Caco-2 (cell line): ENCODE data around the gene TENM4. TPM values are rescaled to one million over a fixed set of nuclear protein-coding genes. Genes with fewer than 3 reads are reported as not detected.

Experiments
- BruUV-seq: library from RNA; stranded (reverse); fragments of 400-500 nt; replicated peaks from 2 replicates; lab custom pipeline; 2021; lab: Mats Ljungman, UMichigan
- CTCF ChIA-PET: fragments of 300-600 bp; sonication (Branson Sonifier 250); formaldehyde crosslinking; loops from one replicate; lab custom pipeline; 2022; ENCODE audit warnings: antibody characterized with exemption; lab: Charles Lee
- POLR2A ChIA-PET: fragments of 300-600 bp; sonication (Branson Sonifier 250); formaldehyde crosslinking; loops from one replicate; lab custom pipeline; 2022; ENCODE audit warnings: antibody characterized with exemption; lab: Charles Lee
- DNase-seq, 2 experiments: peaks; one replicate each; pipeline versions ENCODE4 v3.0.0 to v3.0.0-alpha.2; 2020 to 2022
- H3K27me3 ChIP-seq: replicated peaks from 2 replicates; pipeline ENCODE4 v1.6.0; 2011; ENCODE audit warnings: low read length; ENCODE audit not compliant: control insufficient read depth, insufficient read depth
- H3K36me3 ChIP-seq: 2 replicates; pipeline ENCODE4 v1.5.1; 2011; ENCODE audit warnings: low read length; ENCODE audit not compliant: control insufficient read depth, insufficient read depth
- H3K4me1 ChIP-seq: fragments of 250-450 bp; sonication (Bioruptor Pico); 2 replicates; pipeline ENCODE4 v1.5.1; 2020; ENCODE audit warnings: mild to moderate bottlenecking
- H3K4me3 ChIP-seq: 2 replicates; pipeline ENCODE4 v1.5.1; 2011; ENCODE audit warnings: low read depth, mild to moderate bottlenecking, control low read depth, low read length
- H3K9me3 ChIP-seq: fragments of 250-450 bp; sonication (Bioruptor Pico); 2 replicates; pipeline ENCODE4 v1.5.1; 2020; ENCODE audit warnings: mild to moderate bottlenecking, moderate library complexity
- H3K27ac Mint-ChIP-seq: one replicate; pipeline ENCODE4 v1.8.0; 2022; ENCODE audit warnings: mixed read lengths; ENCODE audit not compliant: unreplicated experiment
- H3K27me3 Mint-ChIP-seq: one replicate; pipeline ENCODE4 v1.8.0; 2022; ENCODE audit warnings: mixed read lengths; ENCODE audit not compliant: insufficient read depth, unreplicated experiment
- H3K36me3 Mint-ChIP-seq: one replicate; pipeline ENCODE4 v1.8.0; 2022; ENCODE audit warnings: mild to moderate bottlenecking, mixed read lengths; ENCODE audit not compliant: insufficient read depth, unreplicated experiment
- H3K4me1 Mint-ChIP-seq: one replicate; pipeline ENCODE4 v1.8.0; 2022; ENCODE audit warnings: low read depth, mixed read lengths; ENCODE audit not compliant: unreplicated experiment
- H3K4me3 Mint-ChIP-seq: one replicate; pipeline ENCODE4 v1.8.0; 2022; ENCODE audit warnings: mild to moderate bottlenecking, moderate library complexity, mixed read lengths; ENCODE audit not compliant: unreplicated experiment
- H3K9me3 Mint-ChIP-seq: one replicate; pipeline ENCODE4 v1.8.0; 2022; ENCODE audit warnings: mixed read lengths; ENCODE audit not compliant: unreplicated experiment
- CTCF ChIP-seq, 2 experiments: fragments of 200-600 bp in 1 of 2; IDR thresholded peaks; 1 replicate in 1 of 2; 2 replicates in 1 of 2; pipeline versions ENCODE4 v1.5.1 to v1.8.0; 2011 to 2022; ENCODE audit warnings: antibody characterized with exemption in 1 of 2, control low read depth in 1 of 2, inconsistent platforms in 1 of 2, low read depth in 1 of 2, low read length in 1 of 2, mild to moderate bottlenecking in 1 of 2, moderate library complexity in 1 of 2; ENCODE audit not compliant: insufficient read depth in 1 of 2, severe bottlenecking in 1 of 2, unreplicated experiment in 1 of 2
- intact Hi-C: fragments of 100-400 bp; cut with micrococcal nuclease; formaldehyde crosslinking; loops from one replicate; pipeline ENCODE4 v1.10.0; 2022; ENCODE audit not compliant: unreplicated experiment
- total RNA-seq: library from RNA; stranded (reverse); gene quantifications from 2 replicates; pipeline ENCODE4 v1.2.3, GENCODE V29; 2022

TENM4 gene
- total RNA-seq, 1 experiment from 2014 or later = 1.1 TPM

GRCh38 chr11:78704811-78705210 lies 736.0 kb downstream of the TENM4 start:
- H3K36me3 ChIP-seq = no peaks in the 10 kb centered on the region
- H3K9me3 ChIP-seq = no peaks in the 10 kb centered on the region
- ChIA-PET CTCF (interaction anchor here (1.3 kb wide), 1 partner anchor 58 kb away, joined by 4 read pairs; no protein-coding TSS in a partner anchor), POLR2A (no interaction called here)
- DNase-seq = no peak
- no peak overlapping the region for H3K4me3 Mint-ChIP-seq
- no peak overlapping the region for H3K4me3 ChIP-seq
- no TSS peak for BruUV-seq
- 0 out of 2 replicates have a peak, but pooled peaks cover 2% of the 10 kb centered on the region for H3K4me1 ChIP-seq
- peaks cover 11% of the 10 kb centered on the region for H3K27me3 Mint-ChIP-seq
- intact Hi-C loops = no loop called here
- H3K9me3 Mint-ChIP-seq = no peaks in the 10 kb centered on the region
- no peak overlapping the region for H3K27ac Mint-ChIP-seq
- no peaks in the 10 kb centered on the region for H3K4me1 Mint-ChIP-seq
- H3K27me3 ChIP-seq = peaks cover 1% of the 10 kb centered on the region
- H3K36me3 Mint-ChIP-seq = no peaks in the 10 kb centered on the region
- TF ChIP-seq CTCF (IDR thresholded peaks at IDR 0.05; ENCODE audit: insufficient read depth in 1 of 2, low read depth in 1 of 2, low read length in 1 of 2, severe bottlenecking in 1 of 2, unreplicated experiment in 1 of 2) = no peak

- BruUV-seq = no TSS peak
- intact Hi-C loops = no loop called here
- DNase-seq = no peak
- peaks cover 1% of the 10 kb centered on the region for H3K27me3 ChIP-seq
- no peaks in the 10 kb centered on the region for H3K36me3 Mint-ChIP-seq
- no peaks in the 10 kb centered on the region for H3K4me1 ChIP-seq
- H3K4me3 Mint-ChIP-seq = no peak overlapping the region
- H3K4me3 ChIP-seq = no peak overlapping the region
- no peak for TF ChIP-seq CTCF (IDR thresholded peaks at IDR 0.05; ENCODE audit: insufficient read depth in 1 of 2, low read depth in 1 of 2, low read length in 1 of 2, severe bottlenecking in 1 of 2, unreplicated experiment in 1 of 2)
- peaks cover 25% of the 10 kb centered on the region for H3K27me3 Mint-ChIP-seq
- POLR2A ChIA-PET = no interaction called here
- no peaks in the 10 kb centered on the region for H3K4me1 Mint-ChIP-seq
- CTCF ChIA-PET = interaction anchor here (1.3 to 1.5 kb wide), 2 partner anchors 16 to 54 kb away, joined by 4 to 5 read pairs; no protein-coding TSS in a partner anchor
- no peaks in the 10 kb centered on the region for H3K36me3 ChIP-seq
- no peaks in the 10 kb centered on the region for H3K9me3 ChIP-seq
- no peaks in the 10 kb centered on the region for H3K9me3 Mint-ChIP-seq
- H3K27ac Mint-ChIP-seq = no peak overlapping the region
These were observed 741.2 kb downstream of the TENM4 start for GRCh38 chr11:78699609-78700135.

GRCh38 chr11:78698612-78699011 lies 742.2 kb downstream of the TENM4 start:
- Histone ChIP-seq H3K36me3 (no peaks in the 10 kb centered on the region), H3K27me3 (peaks cover 1% of the 10 kb centered on the region), H3K9me3 (no peaks in the 10 kb centered on the region), H3K4me1 (no peaks in the 10 kb centered on the region), H3K4me3 (no peak overlapping the region)
- H3K4me3 Mint-ChIP-seq = no peak overlapping the region
- H3K9me3 Mint-ChIP-seq = no peaks in the 10 kb centered on the region
- ChIA-PET POLR2A (no interaction called here), CTCF (interaction anchor here (1.6 kb wide), 1 partner anchor 52 kb away, joined by 3 read pairs; no protein-coding TSS in a partner anchor)
- H3K27me3 Mint-ChIP-seq = peaks cover 27% of the 10 kb centered on the region
- H3K27ac Mint-ChIP-seq = no peak overlapping the region
- no TSS peak for BruUV-seq
- DNase-seq = no peak
- intact Hi-C loops = no loop called here
- no peaks in the 10 kb centered on the region for H3K4me1 Mint-ChIP-seq
- no peaks in the 10 kb centered on the region for H3K36me3 Mint-ChIP-seq
- no peak for TF ChIP-seq CTCF (IDR thresholded peaks at IDR 0.05; ENCODE audit: insufficient read depth in 1 of 2, low read depth in 1 of 2, low read length in 1 of 2, severe bottlenecking in 1 of 2, unreplicated experiment in 1 of 2)
